Left renal cortex interstitium (tissue), 4 donors: ENCODE measurements around the gene GYG2. TPM values are rescaled to one million over a fixed set of nuclear protein-coding genes. Genes with fewer than 3 reads are reported as not detected.
"Not testable (repeated sequence)": the region's sequence is repeated elsewhere in the genome, so short reads cannot be mapped to it uniquely, and the experiment has no call there.

ENCODE experiments used
- DNase-seq, 4 donors: peaks; one replicate each; pipeline ENCODE4 v3.0.0-alpha.2; 2013; ENCODE audit warnings: low read depth in 4 of 4, low spot score in 2 of 4, missing footprints in 1 of 4
- polyA plus RNA-seq, 4 donors: library from polyadenylated mRNA; unstranded; fragments of 120-200 nt; gene quantifications; one replicate each; pipeline ENCODE4 v1.2.1, GENCODE V29; 2013; ENCODE audit not compliant: insufficient read length in 4 of 4

GYG2 gene
- polyA plus RNA-seq, 4 donors = 12.7 to 17.4 (median 16.8) TPM

DNA sequence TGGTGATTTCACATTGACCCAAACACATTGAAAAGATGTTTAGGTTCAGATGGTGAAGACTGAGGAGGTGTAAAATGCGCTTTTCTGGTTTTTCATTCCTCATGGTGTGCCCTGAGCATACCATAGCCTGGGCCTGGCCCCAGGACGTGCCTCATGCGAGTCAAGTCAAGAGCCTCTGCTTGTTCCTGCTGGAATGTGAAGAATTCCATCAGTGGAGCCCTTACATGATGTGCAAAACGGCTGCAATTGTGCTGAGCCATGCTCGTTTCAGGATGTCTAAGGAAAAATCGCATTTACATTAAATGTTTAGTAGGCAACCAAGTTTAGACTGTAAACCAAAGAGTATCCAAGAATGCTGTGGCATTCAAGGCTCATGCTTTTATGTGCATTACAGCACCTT lies 34.9 kb downstream of the GYG2 start:
- DNase-seq = no peak

DNA sequence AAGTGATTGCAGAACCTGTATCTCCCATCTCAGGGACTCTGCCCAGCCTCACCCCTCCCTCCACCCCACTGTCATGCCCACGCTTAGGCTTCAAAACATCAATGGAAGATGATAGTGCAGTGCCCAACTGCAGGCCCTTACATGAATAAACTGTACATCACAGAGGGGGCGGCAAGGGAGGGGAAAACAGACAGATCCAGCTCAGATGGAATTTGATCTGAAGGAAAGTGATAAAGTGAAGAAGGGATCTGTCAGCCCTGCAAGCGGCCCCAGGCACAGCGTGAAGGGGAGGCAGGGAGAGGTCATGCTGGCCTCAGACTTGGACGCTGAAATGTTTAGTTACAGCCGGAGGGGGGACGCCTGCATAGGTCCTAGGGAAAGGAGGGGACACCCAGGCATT lies 38.5 kb downstream of the GYG2 start:
- DNase-seq = no peak

DNA sequence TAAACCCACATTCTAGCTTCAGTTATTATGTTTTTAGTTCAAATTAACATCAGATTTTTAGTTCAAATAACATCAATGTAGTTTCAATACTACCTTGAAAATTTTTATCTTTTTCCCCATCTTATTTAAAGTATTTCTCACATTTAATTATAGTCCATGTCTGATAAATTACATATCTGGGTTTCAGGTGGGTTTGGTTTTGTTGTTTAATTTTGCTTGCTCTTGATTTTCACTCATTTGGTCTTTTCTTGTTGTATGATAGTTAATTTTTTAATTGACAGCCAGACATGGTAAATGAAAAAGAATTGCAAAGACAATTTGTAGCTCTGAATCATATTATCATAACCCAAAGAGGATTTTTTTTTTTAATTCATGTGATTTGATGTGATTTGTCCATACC lies 41.9 kb downstream of the GYG2 start:
- DNase-seq = no peak

DNA sequence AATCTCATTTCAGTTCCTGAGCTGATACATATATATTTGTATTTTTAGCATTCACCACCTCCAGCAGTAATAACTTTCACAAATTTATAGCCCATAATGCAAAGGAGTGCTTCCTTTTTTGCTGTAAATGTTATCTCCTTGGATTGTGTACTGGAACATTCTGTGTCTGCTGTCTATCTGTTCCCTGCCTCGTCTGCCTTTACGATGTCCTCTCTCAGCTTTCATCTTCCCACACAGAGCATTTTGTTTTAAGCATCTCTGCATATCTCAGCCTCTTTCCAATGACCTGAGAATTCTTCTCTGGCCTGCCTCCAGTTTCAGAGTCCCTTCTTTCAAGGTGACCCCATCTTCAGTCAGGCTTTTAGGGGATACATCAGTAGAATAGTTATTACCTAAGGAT lies 43.1 kb downstream of the GYG2 start:
- DNase-seq = no peak

DNA sequence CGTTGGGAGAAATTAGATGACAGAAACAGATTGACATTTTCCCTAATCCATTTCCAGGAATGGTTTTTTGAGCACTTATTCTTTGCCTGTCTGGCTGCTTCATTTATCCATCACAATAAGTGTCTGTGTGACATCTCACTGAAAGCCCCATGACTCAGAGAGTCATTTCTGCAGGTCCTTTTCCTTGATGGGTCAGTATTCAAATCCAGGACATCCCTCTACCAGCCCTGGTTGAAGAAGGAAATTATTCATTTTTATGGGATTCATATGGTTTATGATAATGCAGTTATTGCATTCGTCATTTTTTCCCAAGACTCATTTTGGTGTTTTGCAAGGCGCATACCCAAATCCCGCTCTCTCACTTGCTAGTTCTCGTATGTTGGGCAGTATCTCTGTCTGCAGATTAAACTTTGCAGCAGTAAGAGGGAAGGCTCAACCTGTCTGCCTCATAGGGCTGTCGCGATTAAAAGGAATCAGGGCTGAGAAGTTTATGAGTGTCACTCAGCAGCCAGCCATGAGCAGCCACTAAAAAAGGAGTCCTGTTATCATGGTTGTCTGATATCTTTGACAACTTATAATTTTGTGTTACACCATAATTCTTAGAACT lies 44.0 kb downstream of the GYG2 start:
- DNase-seq = no peak

DNA sequence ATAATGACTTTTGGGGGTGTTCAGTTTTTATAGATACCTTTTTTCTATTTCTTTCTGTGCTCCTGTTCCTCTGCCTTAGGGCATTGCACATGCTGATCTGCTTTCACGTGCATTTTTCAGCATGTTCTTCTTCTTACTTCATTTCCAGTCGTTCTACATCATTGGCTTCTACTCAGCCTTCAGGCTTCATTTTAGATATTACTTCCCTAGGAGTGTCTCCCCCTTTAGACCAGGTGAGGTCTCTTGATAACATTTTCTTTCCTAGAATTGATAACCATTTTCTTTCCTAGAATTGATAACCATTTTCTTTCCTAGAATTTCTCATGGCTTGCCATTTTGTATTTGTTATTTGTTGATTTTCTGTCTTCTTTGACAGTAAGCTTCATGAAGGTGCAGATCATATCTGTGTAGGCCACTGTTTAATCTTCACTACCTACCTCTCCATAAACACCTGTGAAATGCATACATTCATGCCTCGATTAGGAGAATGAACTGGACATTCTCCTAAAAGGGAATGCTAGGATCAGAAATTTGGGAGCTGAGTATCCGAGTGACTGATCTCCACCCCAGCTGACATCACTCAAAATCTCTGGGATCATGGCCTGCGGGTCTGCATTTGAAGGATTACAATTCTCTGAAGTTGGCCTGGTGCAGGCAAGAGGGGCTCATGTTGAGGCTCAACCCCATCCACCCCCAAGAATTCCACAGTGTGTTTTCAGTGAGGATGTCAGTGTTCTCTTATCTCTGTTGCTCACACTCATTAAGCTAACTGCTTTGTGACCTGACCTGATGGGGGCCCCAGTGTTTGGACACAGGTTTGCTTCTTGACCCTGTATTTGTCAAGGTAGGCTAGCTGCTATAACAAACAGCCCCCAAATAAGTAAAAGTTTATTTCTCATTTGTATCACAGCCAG lies 45.7 kb downstream of the GYG2 start:
- no peak for DNase-seq

DNA sequence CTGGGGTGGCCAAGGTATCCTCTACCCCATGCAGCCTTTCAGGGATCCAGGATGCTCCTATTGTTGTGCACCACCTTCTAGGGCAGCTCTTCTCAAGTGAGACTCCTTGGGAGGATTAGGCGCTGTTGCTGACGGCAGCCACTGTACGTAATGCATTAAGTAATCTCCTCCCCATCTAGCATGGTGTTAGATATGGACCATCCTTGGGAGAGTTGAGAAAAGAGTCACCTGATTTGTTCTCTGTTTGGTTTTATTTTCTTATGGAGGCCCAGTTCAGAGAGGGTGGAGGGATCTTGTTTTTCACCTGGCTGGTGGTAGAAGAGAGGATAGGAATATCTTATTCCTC lies 46.4 kb downstream of the GYG2 start:
- DNase-seq = no peak

DNA sequence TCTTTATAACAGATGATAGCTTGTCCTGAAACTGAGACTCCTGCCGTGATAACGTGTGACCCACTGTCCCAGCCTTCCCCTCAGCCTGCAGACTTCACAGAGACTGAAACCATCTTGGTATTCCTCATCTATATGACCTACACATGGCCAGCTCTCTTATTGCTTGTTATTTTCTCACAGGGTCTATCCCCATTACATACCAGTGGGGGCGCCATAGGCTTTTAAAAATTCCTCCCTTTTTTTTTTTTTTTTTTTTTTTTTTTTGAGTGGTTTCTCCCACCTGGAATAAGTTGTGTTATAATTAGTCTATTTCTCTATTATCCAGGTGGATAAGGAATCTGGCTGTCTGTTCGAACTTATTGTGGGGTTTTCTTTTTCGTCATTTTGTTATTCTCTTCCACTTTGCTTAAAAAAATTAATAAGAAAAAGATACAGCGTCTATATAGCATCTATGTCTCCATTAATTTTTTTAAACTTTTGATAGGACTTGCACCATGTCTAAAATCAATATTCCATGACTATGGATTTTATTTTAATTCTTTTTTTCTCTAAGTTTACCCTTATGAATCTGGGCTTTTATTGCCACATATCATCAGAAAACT lies 47.2 kb downstream of the GYG2 start:
- DNase-seq = no peak

DNA sequence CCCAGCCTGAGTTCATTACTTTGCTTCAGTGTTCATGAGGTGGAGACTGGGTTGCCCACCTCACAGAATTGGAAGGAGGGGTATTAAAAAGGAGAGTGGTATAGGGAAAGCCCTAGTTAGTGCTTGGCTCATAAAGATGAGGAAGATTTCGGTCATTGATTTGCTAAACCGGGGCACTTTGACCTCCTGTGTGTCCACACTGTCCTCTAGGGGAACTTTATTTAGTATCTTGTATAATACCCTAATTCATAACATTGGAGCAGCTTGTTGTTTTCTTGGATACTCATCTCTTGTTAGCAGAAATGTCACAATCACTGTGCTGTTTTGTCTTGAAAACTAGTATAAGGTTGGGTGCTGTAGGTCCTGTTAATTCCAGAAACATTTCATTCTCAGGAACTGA lies 49.8 kb downstream of the GYG2 start:
- DNase-seq = no peak

DNA sequence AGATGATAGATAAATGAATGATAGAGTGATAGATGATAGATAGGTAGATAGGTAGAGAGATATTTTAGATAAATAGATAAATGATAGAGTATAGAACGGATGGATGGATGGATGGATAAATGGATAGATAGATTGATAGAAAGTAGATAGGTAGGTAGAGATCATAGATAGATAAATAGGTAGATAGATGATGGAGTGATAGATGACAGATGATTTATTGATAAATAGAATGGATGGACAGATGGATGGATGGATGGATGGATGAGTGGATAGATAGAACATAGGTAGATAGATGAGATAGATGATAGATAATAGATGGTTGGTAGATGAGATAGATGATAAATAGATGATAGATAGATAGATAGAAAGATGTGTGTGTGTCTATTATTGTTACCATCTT lies 50.9 kb downstream of the GYG2 start:
- no peak for DNase-seq

DNA sequence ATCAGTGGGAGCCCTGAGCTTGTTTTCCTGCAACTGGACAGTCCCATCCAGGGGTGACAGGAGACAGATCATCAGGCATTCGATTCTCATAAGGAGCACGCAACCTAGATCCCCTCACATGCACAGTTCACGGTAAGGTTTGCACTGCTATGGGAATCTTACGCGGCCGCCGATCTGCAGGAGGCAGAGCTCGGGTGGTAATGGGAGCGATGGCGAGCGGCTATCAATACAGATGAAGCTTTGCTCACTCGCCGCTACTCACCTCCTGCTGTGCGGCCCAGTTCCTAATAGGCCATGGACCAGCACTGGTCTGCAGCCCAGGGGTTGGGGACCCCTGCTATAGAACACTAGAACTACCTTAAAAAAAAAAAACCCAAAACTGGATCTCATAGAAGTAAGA lies 55.0 kb downstream of the GYG2 start:
- no peak for DNase-seq

DNA sequence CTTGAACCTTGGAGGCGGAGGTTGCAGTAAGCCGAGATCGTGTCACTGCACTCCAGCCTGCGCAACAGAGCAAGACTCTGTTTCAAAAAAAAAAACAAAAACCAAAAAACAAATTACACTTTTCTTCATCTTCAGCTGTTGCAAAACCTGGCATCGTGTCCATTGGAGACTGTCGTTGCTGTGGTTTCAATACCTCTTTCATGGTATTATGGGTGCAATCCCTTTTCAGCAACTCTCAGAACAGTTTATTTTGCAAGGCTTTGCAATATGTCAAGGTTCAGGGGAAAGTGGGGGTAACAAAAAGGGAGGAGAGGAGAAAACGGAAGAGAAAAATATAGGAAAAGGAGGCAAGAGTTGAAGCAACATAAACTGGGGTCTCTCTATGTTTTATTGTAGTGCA lies 59.6 kb downstream of the GYG2 start:
- no peak for DNase-seq

DNA sequence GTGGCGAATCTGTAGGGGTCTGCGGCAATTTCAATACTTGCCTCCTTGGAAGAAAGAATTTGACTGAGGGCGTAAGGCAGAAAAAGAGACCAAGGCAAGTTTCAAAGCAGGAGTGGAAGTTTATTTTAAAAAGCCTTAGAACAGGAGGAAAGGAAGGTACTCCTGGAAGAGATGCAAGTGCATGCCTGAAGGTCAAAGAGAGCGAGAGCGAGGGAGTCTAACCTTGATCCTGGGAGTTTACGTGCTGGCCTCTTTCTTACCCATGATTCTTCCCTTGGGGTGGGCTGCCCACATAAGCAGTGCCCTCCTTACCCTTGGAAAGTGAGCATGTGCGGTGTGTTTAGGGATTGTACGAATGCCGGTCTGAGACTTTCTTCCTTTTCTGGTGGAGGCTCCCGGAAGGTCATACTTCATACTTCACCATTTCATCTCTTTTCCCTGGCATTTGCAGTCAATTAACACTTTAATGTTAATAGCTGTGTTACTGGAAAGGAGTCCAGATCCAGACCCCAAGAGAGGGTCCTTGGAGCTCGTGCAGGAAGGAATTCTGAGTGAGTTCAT lies 60.4 kb downstream of the GYG2 start:
- no peak for DNase-seq

DNA sequence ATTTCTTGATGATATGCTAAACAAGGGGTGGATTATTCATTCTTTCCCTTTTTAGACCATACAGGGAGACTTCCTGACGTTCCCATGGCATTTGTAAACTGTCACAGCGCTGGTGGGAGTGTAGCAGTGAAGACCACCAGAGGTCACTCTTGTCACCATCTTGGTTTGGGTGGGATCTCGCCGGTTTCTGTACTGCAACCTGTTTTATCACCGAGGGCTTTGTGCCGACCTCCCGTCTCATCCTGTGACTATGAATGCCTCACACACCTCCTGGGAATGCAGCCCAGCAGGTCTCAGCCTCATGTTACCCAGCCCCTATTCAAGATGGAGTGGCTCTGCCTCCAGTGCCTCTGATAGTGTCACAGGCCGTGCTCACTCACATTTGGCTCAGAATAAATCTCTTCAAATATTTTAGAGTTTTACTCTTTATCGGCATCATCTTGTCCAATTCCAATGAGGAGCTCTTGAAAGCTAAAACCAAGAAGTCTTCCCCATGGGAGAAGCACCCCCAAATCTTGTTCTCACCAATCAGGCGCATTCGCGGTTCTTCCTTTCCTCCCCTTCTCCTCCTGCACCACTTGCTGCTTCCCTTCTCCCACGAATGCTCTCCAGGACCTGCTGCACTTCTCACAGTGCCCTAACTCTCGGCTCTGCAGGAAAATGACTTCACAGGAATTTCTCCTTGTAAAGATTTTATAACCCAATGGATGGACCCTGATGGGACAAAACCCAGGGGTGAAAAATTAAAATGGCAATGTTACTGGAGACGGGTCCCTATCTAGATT lies 61.2 kb downstream of the GYG2 start:
- not testable (repeated sequence) for DNase-seq

DNA sequence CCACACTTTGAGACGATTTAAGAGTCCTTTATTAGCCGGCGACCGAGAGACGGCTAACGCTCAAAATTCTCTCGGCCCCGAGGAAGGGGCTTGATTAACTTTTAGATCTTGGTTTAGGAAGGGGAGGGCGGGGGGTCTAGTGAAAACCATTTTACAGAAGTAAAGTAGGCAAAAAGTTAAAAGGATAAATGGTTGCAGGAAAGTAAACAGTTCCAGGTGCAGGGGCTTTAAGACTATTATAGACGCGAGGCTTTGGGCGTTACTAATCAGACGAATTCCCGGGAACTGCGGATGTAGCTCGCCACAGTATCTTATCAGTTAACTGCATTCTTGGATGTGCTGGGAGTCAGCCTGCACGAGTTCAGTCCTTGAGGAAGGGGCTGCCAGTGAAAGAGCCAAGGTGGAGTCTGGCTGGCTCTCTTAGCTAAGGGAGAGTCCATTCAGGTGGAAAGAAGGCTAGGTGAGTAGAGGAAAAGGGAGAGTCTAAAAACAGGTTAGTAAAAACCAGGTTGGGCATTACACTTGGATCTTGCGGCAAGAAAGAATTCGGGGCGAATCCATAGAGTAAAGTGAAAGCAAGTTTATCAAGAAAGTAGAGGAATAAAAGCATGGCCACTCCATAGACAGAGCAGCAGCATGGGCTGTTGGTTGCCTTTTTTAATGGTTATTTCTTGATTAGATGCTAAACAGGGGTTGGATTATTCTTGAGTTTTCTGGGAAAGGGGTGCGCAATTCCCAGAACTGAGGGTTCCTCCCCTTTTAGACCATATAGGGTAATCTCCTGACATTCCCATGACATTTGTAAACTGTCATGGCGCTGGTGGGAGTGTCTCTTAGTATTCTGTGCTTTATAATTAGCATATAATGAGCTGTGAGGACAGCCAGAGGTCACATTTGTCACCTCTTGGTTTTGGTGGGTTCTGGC lies 62.1 kb downstream of the GYG2 start:
- DNase-seq = not testable (repeated sequence)

DNA sequence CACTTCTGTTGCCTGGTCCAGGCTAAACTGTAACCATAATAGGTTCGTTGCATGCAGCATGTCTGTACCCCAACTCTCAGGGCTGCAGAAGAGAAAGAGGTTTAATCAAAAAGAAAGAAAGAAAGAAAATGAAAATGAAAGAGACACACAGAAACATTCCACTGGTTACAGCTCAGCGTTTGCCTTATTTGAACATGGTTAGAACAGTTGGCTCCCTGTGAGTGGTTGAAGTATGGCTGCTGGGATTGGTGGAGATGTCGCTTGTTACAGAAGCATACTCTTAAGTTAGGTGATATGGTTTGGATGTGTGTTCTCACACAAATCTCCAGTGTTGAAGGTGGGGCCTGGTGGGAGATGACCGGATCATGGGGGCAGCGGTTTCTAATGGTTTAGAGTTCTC lies 64.1 kb downstream of the GYG2 start:
- DNase-seq = no peak

DNA sequence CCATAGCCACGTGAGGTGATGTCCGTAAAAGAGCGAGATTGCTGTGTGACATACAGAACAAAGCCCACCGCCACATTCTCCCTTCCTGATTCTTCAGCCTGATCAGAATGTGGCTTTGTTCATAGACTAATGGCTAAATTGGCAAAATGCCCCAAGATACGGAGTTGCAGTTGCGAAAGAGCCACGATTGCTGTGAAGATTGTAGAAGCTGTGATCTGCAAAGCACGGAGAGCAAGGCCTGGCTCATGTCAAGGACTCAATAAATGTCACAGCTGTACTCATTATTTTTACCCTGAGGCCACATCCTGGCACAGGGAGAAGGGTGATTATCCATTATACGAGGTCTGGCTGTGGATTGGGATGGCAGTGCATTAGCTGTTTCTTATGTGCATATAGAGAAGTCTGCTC lies 66.2 kb downstream of the GYG2 start:
- no peak for DNase-seq

DNA sequence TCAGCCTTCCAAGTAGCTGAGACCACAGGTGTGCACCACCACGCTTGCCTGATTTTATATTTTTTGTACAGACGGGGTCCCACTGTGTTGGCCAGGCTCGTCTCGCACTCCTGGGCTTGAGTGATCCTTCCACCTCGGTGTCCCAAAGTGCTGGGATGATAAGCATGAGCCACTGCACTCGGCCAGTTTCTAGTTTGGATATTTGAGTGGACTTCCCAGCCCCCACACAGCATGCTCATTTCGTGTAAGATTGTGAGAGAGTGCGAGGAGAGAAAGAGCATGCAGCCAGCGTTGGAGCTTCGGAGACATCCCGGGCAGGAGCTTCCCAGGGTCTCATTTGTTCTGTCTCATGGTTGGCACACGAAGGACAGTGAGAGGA lies 68.6 kb downstream of the GYG2 start:
- no peak for DNase-seq

DNA sequence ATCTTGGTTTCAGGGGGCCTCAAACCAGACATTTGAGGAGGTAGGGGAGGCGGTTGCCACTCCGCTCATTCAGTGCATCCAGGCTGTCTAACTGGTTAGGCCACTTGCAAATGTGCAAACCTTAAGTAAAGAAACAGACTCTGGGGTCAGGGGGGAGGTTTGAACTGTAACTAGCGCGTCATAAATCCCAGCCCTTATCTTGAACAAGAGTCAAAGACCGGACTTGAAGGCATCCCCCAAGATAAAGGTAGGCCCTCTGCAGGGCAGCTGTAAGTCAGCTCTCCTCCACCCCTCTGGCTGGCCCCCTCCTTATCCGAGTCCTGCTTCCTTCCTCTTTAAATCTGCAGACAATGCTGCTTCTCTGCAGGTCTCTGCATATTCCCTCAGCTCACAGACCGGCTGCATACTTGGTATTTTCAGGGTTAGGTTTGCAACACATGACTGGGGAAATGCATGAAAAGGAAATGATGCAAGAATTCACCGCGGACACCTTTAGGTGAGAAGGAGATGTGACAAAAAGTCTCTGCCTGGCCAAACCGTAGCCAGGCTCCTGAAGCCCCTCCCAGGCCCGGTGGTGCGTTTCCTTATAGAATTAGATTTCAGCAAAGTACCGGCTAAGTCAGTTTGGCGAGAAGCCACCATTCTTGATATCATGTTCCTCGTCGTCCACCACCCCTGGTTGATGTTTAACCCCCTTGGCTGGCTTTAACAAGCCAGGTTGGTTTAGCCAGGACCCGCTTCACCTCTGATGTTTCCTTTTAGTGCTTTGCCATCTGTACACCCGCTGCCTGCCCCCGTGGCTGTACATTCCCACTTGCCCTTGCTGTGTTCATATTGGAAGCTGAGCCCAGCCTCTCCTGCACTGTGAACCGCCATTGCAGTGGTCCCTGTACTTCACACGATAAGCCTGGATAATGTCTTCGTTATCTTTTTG lies 69.2 kb downstream of the GYG2 start:
- DNase-seq = not testable (repeated sequence)
